HL-60 (cell line): ENCODE data around the gene MARK1.

Experiments used
- POLR2AphosphoS5 ChIP-seq: IDR thresholded peaks from 2 replicates; pipeline ENCODE4 v1.6.1; 2012; ENCODE audit warnings: low read depth
- SPI1 ChIP-seq: IDR thresholded peaks from 2 replicates; pipeline ENCODE4 v1.6.1; 2012; ENCODE audit warnings: low read depth, mild to moderate bottlenecking, borderline replicate concordance
- TF ChIP-seq, protein P1 (sequence below): IDR thresholded peaks from one replicate; pipeline ENCODE4 v1.5.1; 2011; ENCODE audit warnings: low read length, control low read depth, inconsistent platforms; ENCODE audit not compliant: insufficient read depth

DNA sequence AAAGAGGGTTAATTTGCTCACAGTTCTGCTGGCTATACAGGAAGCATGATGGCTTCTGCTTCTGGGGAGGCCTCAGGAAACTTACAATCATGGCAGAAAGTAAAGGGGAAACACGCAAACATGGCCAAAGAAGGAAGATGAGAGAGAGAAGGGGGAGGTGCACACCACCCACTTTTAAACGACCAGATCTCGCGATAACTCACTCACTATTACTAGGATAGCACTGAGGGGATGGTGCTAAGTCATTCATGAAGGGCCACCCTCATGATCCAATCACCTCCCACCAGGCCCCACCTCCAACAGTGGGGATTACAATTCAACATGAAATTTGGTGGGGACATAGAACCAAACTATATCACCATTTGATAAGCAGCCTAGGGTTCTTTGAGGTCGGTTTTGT, 159.9 kb downstream of the MARK1 start:
- TF ChIP-seq, protein P1, sequence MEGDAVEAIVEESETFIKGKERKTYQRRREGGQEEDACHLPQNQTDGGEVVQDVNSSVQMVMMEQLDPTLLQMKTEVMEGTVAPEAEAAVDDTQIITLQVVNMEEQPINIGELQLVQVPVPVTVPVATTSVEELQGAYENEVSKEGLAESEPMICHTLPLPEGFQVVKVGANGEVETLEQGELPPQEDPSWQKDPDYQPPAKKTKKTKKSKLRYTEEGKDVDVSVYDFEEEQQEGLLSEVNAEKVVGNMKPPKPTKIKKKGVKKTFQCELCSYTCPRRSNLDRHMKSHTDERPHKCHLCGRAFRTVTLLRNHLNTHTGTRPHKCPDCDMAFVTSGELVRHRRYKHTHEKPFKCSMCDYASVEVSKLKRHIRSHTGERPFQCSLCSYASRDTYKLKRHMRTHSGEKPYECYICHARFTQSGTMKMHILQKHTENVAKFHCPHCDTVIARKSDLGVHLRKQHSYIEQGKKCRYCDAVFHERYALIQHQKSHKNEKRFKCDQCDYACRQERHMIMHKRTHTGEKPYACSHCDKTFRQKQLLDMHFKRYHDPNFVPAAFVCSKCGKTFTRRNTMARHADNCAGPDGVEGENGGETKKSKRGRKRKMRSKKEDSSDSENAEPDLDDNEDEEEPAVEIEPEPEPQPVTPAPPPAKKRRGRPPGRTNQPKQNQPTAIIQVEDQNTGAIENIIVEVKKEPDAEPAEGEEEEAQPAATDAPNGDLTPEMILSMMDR, result no peak
- TF ChIP-seq POLR2AphosphoS5, result no peak
- no peak for TF ChIP-seq SPI1
